SIG-M5 treated with dmso at 0.1 percent for 504 hours (cell line): ENCODE measurements around the gene TRIM49B.
"Not testable (repeated sequence)": the region's sequence is repeated elsewhere in the genome, so short reads cannot be mapped to it uniquely, and the experiment has no call there.

Experiments
- DNase-seq: peaks from one replicate; lab custom pipeline; 2025; ENCODE audit not compliant: unreplicated experiment; lab: John Stamatoyannopoulos, UW

The TRIM49B gene

GRCh38 chr11:49028523-49028922 is at the start of gene TRIM49B:
TRIM49B (plus strand) TSS chr11:49028823; CDS start chr11:49031600, 2,777 bp downstream.
- not testable (repeated sequence) for DNase-seq

GRCh38 chr11:48983785-48984184 is 44.8 kb upstream of the TRIM49B start, which contains the start of gene TRIM51G:
TRIM51G (minus strand) TSS chr11:48983885; CDS start chr11:48981695, 2,190 bp downstream.
- DNase-seq, result not testable (repeated sequence)

- DNase-seq, result not testable (repeated sequence)
Measured at GRCh38 chr11:49048229-49048628, 19.6 kb downstream of the TRIM49B start.

- not testable (repeated sequence) for DNase-seq
Measured at GRCh38 chr11:49049821-49050220, 21.2 kb downstream of the TRIM49B start.

GRCh38 chr11:49059012-49059411 is 30.4 kb downstream of the TRIM49B start, which contains the start of gene TRIM64C:
TRIM64C (minus strand) TSS chr11:49059112; CDS start chr11:49059112, 0 bp downstream.
- not testable (repeated sequence) for DNase-seq

GRCh38 chr11:49069897-49070296 is 41.3 kb downstream of the TRIM49B start:
- not testable (repeated sequence) for DNase-seq
